ENCODE results near the gene PCSK5. TPM values are rescaled to one million over a fixed set of nuclear protein-coding genes. Genes with fewer than 3 reads are reported as not detected.

Gene PCSK5
- total and polyA plus RNA-seq, 2 donors (not counting 3 experiments of a cell fraction or from before 2014, with no cell fraction given): 2.6 to 4.8 TPM

DNA sequence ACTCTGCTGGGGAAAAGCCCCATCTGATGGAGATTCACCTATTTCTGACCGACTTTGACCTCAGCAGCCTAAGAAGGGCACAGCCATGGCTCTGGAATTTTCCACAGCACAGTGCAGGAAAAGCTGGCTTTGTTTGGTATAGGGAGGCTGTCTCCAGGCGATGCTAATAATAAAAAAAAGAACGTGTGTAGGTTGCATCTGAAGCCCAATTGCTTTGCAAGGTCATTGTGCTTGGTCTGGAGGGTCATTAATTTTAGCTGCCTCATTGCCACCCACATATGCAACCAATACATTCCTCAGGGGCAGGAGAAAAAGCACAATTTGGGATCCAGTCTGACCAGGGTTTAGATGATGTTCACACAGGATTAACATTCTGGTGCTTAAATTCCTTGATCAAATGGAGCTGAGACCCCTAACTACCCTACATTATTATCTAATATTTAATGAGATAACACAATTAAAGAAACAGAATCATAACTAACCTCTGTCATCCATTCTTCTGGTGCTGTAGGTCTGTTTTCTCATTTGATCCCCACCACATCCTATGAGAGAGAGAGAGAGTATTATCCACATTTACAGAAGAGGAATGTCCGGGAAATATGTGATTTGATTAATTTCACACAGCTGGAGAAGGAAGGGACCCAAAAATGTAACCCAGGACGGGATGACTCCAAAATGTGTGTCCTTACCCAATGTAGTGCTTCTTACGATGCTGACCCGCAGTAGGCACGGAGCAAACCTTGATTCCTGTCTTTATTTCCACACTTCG, 327.8 kb downstream of the PCSK5 start:
- dilution Hi-C loops (cut with MboI; ENCODE audit: extremely low pct_ligation_motif_present, low sequenced_read_pairs): no loop called here
- Histone ChIP-seq H3K9me3 (replicated peaks; ENCODE audit: control insufficient read depth, insufficient read depth, low read length) (no peaks in the 10 kb centered on the region), H3K27me3 (ENCODE audit: control insufficient read depth in 2 of 2, insufficient read depth in 2 of 2, low read length in 2 of 2) (peaks cover 10 to 42% of the 10 kb centered on the region in 2 experiments), H3K4me3 (replicated peaks in 1 of 3; ENCODE audit: insufficient read depth in 1 of 3, low read depth in 1 of 3, low read length in 3 of 3) (no peak overlapping the region), H2AFZ (ENCODE audit: low read depth, low read length) (no peak overlapping the region), H3K27ac (ENCODE audit: insufficient read depth, low read depth, low read length) (no peak overlapping the region), H3K9ac (replicated peaks; ENCODE audit: extremely low read depth, insufficient read depth, low read length) (no peak overlapping the region), H3K36me3 (ENCODE audit: control insufficient read depth in 2 of 2, extremely low read depth in 1 of 2, insufficient read depth in 2 of 2, low read length in 2 of 2) (no peaks in the 10 kb centered on the region), H3K79me2 (ENCODE audit: control insufficient read depth, insufficient read depth, low read length) (no peaks in the 10 kb centered on the region), H3K9me1 (replicated peaks; ENCODE audit: control insufficient read depth, extremely low read depth, insufficient read depth, low read length) (no peaks in the 10 kb centered on the region), H3K4me1 (ENCODE audit: control insufficient read depth, extremely low read depth, insufficient read depth, low read length) (peaks cover 17% of the 10 kb centered on the region), H3K4me2 (ENCODE audit: insufficient read depth, low read length) (no peak overlapping the region), H4K20me1 (replicated peaks; ENCODE audit: control insufficient read depth, extremely low read depth, insufficient read depth, low read length) (no peaks in the 10 kb centered on the region)
- ChIA-PET CTCF (interaction anchor here (1.6 kb wide), 1 partner anchor 60 kb away, joined by 3 read pairs; no protein-coding TSS in a partner anchor), POLR2A (no interaction called here)
- no peak for DNase-seq (ENCODE audit: low read depth, low spot score)
- BruUV-seq (replicated peaks): no TSS peak
- TF ChIP-seq FOS (IDR thresholded peaks at IDR 0.05; ENCODE audit: borderline replicate concordance, insufficient read depth, low read length): no peak
- no peak for TF ChIP-seq MYC (IDR thresholded peaks at IDR 0.05; ENCODE audit: low read depth, low read length)
- TF ChIP-seq JUN (IDR thresholded peaks at IDR 0.05; ENCODE audit: borderline replicate concordance, insufficient read depth, insufficient read length, low read depth): no peak
- no peak for TF ChIP-seq POLR2AphosphoS5 (IDR thresholded peaks at IDR 0.05; ENCODE audit: insufficient read depth, low read depth, low read length)
- TF ChIP-seq, protein P1, sequence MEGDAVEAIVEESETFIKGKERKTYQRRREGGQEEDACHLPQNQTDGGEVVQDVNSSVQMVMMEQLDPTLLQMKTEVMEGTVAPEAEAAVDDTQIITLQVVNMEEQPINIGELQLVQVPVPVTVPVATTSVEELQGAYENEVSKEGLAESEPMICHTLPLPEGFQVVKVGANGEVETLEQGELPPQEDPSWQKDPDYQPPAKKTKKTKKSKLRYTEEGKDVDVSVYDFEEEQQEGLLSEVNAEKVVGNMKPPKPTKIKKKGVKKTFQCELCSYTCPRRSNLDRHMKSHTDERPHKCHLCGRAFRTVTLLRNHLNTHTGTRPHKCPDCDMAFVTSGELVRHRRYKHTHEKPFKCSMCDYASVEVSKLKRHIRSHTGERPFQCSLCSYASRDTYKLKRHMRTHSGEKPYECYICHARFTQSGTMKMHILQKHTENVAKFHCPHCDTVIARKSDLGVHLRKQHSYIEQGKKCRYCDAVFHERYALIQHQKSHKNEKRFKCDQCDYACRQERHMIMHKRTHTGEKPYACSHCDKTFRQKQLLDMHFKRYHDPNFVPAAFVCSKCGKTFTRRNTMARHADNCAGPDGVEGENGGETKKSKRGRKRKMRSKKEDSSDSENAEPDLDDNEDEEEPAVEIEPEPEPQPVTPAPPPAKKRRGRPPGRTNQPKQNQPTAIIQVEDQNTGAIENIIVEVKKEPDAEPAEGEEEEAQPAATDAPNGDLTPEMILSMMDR (IDR thresholded peaks at IDR 0.05; ENCODE audit: extremely low read depth in 1 of 2, insufficient read depth in 1 of 2, low read depth in 1 of 2, low read length in 2 of 2): no peak
- no peak for TF ChIP-seq GATA2 (IDR thresholded peaks at IDR 0.05; ENCODE audit: insufficient read depth, insufficient read length, low read depth, low read length)
- no peak for TF ChIP-seq EZH2 (IDR thresholded peaks at IDR 0.05; ENCODE audit: borderline replicate concordance, low read depth, low read length, severe bottlenecking)
- TF ChIP-seq, protein P2, sequence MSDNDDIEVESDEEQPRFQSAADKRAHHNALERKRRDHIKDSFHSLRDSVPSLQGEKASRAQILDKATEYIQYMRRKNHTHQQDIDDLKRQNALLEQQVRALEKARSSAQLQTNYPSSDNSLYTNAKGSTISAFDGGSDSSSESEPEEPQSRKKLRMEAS (IDR thresholded peaks at IDR 0.05; ENCODE audit: insufficient read depth, insufficient read length): no peak
- no peak for FAIRE-seq
- intact Hi-C loops (cut with micrococcal nuclease): loop anchor here (5.0 to 10.0 kb wide), 2 partner anchors 84 to 156 kb away; no protein-coding TSS in a partner anchor
